ENCODE measurements around the gene ZDHHC23. TPM values are rescaled to one million over a fixed set of nuclear protein-coding genes. Genes with fewer than 3 reads are reported as not detected.

The ZDHHC23 gene
- total and polyA plus RNA-seq, 9 of the 15 experiments (the other 6 are each of a cell fraction or from before 2014, with no cell fraction given) = 0.22 to 2.7 (median 0.55) TPM

- no peaks in the 10 kb centered on the region for H3K9me3 ChIP-seq (replicated peaks; ENCODE audit: control insufficient read depth, insufficient read depth, low read depth, low read length)
- intact Hi-C loops (cut with micrococcal nuclease) (no loop called here), in situ Hi-C loops (cut with MboI) (no loop called here)
- no peak overlapping the region for H3K27ac ChIP-seq (ENCODE audit: extremely low read depth, low read depth, low read length)
- H3K9ac ChIP-seq (ENCODE audit: insufficient read depth in 1 of 2, low read depth in 2 of 2, low read length in 2 of 2) = no peak overlapping the region
- no peak overlapping the region for H2AFZ ChIP-seq (ENCODE audit: low read depth, low read length)
- H4K20me1 ChIP-seq (replicated peaks; ENCODE audit: control insufficient read depth, insufficient read depth, low read length) = no peaks in the 10 kb centered on the region
- H3K4me2 ChIP-seq (ENCODE audit: insufficient read depth, low read length) = no peak overlapping the region
- no peaks in the 10 kb centered on the region for H3K79me2 ChIP-seq (ENCODE audit: control insufficient read depth, insufficient read depth, low read length)
- no peak for FAIRE-seq
- H3K4me3 ChIP-seq = no peak overlapping the region
- no peaks in the 10 kb centered on the region for H3K27me3 ChIP-seq (ENCODE audit: control insufficient read depth in 2 of 2, insufficient read depth in 2 of 2, low read length in 2 of 2)
- POLR2A ChIA-PET = interaction anchor here (1.1 kb wide), 1 partner anchor 13 kb away, joined by 5 read pairs; no protein-coding TSS in a partner anchor
- CTCF ChIA-PET (ENCODE audit: low intra/inter-chr PET ratio) = no interaction called here
- DNase-seq (ENCODE audit: extremely low read depth in 1 of 4, low spot score in 3 of 4) = no peak
- ATAC-seq = no peak
- TF ChIP-seq ELK1 (CRISPR knock-in tag; IDR thresholded peaks at IDR 0.05) (no peak), SMAD2 (IDR thresholded peaks at IDR 0.05; ENCODE audit: low read depth, low read length) (no peak), HLTF (IDR thresholded peaks at IDR 0.05) (no peak), CHAMP1 (IDR thresholded peaks at IDR 0.05) (no peak), XRCC4 (IDR thresholded peaks at IDR 0.05; ENCODE audit: extremely low read depth, insufficient read depth, insufficient read length) (no peak), FOXA1 (IDR thresholded peaks at IDR 0.05; ENCODE audit: borderline replicate concordance) (no peak), LARP7 (IDR thresholded peaks at IDR 0.05) (no peak), FOXP1 (CRISPR knock-in tag; IDR thresholded peaks at IDR 0.05) (no peak), EGR1 (conservative IDR thresholded peaks at IDR 0.05) (no peak), ZNF146 (CRISPR knock-in tag; IDR thresholded peaks at IDR 0.05; ENCODE audit: unreplicated experiment) (no peak), ETV6 (IDR thresholded peaks at IDR 0.05; ENCODE audit: borderline replicate concordance in 1 of 2, low read depth in 2 of 2, low read length in 1 of 2) (no peak), ETV6 (CRISPR knock-in tag; IDR thresholded peaks at IDR 0.05; ENCODE audit: borderline replicate concordance) (no peak), ZBTB17 (CRISPR knock-in tag; IDR thresholded peaks at IDR 0.05) (no peak)
- TF ChIP-seq, protein P1, sequence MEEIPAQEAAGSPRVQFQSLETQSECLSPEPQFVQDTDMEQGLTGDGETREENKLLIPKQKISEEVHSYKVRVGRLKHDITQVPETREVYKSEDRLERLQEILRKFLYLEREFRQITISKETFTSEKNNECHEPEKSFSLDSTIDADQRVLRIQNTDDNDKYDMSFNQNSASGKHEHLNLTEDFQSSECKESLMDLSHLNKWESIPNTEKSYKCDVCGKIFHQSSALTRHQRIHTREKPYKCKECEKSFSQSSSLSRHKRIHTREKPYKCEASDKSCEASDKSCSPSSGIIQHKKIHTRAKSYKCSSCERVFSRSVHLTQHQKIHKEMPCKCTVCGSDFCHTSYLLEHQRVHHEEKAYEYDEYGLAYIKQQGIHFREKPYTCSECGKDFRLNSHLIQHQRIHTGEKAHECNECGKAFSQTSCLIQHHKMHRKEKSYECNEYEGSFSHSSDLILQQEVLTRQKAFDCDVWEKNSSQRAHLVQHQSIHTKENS (CRISPR knock-in tag; IDR thresholded peaks at IDR 0.05) = no peak
- TF ChIP-seq, protein P2, sequence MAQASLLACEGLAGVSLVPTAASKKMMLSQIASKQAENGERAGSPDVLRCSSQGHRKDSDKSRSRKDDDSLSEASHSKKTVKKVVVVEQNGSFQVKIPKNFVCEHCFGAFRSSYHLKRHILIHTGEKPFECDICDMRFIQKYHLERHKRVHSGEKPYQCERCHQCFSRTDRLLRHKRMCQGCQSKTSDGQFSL (CRISPR knock-in tag; IDR thresholded peaks at IDR 0.05) = no peak
- TF ChIP-seq, protein P2 (tag; IDR thresholded peaks at IDR 0.05) = no peak
- TF ChIP-seq, protein P3, sequence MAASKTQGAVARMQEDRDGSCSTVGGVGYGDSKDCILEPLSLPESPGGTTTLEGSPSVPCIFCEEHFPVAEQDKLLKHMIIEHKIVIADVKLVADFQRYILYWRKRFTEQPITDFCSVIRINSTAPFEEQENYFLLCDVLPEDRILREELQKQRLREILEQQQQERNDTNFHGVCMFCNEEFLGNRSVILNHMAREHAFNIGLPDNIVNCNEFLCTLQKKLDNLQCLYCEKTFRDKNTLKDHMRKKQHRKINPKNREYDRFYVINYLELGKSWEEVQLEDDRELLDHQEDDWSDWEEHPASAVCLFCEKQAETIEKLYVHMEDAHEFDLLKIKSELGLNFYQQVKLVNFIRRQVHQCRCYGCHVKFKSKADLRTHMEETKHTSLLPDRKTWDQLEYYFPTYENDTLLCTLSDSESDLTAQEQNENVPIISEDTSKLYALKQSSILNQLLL (CRISPR knock-in tag; IDR thresholded peaks at IDR 0.05; ENCODE audit: borderline replicate concordance) = no peak
- no peaks in the 10 kb centered on the region for H3K36me3 ChIP-seq (ENCODE audit: control insufficient read depth, insufficient read depth, low read length)
- H3K4me1 ChIP-seq (replicated peaks in 1 of 2; ENCODE audit: control insufficient read depth in 2 of 2, insufficient read depth in 2 of 2, low read length in 2 of 2) = no peaks in the 10 kb centered on the region
- no peaks in the 10 kb centered on the region for H3K9me1 ChIP-seq (ENCODE audit: control insufficient read depth, insufficient read depth, low read length)
- BruUV-seq (replicated peaks) = no TSS peak
Measured at GRCh38 chr3:113981803-113982202, 34.0 kb downstream of the ZDHHC23 start.
